Hematopoietic multipotent progenitor cell (in vitro differentiated cells): ENCODE results near the gene ARMC12. TPM values are rescaled to one million over a fixed set of nuclear protein-coding genes. Genes with fewer than 3 reads are reported as not detected.
"Not testable (repeated sequence)": the region's sequence is repeated elsewhere in the genome, so short reads cannot be mapped to it uniquely, and the experiment has no call there.

ENCODE experiments used
- DNase-seq, 3 donors: peaks; one replicate each; pipeline ENCODE4 v3.0.0-alpha.2; 2011 to 2015; ENCODE audit warnings: low read depth in 2 of 3, low spot score in 2 of 3
- total RNA-seq: library from RNA; depleted of rRNA; stranded (reverse); fragments of >200 nt; gene quantifications from one replicate; pipeline ENCODE4 v1.2.3, GENCODE V29; 2012

The ARMC12 gene
- 0.81 TPM for total RNA-seq

- DNase-seq = no peak
These were observed at the start of gene ARMC12 for GRCh38 chr6:35736982-35737412. TSS of gene ARMC12 (plus strand) at chr6:35737032. CDS start at chr6:35737109, 77 bp downstream.

- peak in 2 of 3 donors; percentile 36 to 38 for DNase-seq
These were observed 48.9 kb upstream of the ARMC12 start for GRCh38 chr6:35687658-35688604.

GRCh38 chr6:35688605-35689322, 48.1 kb upstream of the ARMC12 start, which contains the start of gene FKBP5:
TSS of gene FKBP5 (minus strand) at chr6:35688915. CDS start at chr6:35642824, 46,091 bp downstream.
- peak; percentile 58 to 92 (median 88) for DNase-seq

- DNase-seq = not testable (repeated sequence)
These were observed 46.8 kb upstream of the ARMC12 start for GRCh38 chr6:35690006-35690405.

GRCh38 chr6:35690484-35690883, 46.3 kb upstream of the ARMC12 start:
- DNase-seq = no peak

DNA sequence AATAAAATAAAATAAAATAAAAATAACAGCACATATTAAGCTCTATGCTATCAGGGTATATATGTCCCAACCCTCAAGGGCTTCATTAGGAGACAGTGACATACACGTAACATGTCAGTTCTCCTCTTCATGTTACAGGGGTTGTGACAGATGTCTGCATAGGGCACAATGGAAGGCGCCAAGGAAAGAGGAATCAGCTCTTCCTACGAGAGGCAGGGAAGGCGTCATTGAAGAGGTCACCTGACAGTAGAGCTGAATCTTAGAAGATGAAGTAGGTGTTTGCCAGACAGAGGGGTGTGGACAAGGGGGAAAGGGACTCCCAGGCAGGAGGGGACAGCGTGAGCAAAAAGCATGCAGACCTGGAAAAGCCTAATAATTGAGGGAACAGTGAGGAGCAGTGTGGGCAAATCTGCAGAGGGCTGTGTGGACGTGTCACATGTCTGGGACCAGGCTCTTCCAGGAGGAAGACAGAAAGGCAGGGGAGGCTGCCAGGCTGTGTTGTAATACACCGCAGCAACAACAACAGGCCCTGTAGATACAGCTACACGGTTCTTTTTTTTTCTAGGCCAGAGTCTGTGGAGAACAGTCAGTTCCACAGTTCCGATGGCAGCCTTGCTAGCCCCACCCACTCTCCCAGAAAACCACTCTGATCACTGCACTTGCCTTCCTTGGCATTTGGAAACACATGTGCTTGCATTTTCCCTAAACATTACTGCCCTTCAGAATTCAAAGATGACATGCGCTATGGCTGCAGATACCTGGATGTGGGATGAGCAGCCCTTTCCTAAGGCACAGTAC, 45.6 kb upstream of the ARMC12 start:
- DNase-seq = no peak

DNA sequence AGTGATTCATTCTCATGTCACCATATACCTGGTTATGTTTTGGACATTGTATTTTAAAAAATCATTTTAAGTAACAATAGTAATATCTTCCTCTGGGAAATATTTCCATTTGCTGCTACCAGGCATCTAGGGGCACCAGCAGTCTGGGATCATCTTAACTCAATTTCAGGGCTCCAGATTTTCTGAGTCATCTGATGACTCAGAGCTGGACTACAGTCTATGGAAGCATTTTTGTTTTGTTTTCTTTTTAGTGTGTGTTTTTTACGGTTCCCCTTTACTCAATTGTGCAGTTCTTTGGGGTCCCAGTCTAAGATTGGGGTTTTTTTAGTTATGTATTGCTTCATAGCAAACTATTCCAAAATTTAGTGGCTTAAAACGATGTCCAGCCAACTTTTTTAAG, 42.4 kb upstream of the ARMC12 start:
- no peak for DNase-seq

- DNase-seq = not testable (repeated sequence)
These were observed 38.4 kb upstream of the ARMC12 start for GRCh38 chr6:35698430-35698829.

DNA sequence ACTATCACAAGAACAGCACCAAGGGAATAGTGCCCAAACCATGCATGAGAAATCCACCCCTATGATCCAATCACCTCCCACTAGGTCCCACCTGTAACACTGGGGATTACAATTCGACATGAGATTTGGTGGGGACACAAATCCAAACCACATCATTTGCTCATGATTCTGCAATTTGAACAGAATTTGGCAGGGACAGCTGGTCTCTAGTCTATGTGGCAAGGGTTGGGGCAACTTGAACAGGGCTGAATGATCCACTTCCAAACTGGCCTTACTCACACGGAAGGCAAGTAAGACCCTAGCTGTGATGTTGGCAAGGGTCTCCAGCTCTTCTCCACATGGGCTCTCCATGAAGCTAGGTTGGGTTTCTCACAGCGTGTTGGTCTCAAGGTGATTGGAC, 38.0 kb upstream of the ARMC12 start:
- DNase-seq = no peak

DNA sequence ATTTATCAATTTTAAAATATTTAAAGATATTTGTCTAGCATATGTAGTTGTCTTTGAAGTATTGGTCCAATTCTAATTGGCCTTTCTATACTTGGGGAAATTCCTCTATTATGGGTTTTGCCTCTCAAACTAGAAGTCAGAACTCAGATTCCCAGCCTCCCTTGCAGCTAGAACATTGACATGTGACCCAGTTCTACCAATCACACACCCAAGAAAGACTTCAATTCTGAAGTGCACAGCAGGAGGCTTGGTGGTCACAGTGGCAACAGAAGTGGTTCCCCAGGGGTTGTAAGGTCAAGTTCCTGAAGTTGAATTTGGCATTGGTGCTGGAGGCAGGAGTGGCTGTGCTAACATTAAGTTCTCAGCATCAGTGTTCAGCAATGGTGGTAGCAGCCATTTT, 33.3 kb upstream of the ARMC12 start:
- DNase-seq = no peak

DNA sequence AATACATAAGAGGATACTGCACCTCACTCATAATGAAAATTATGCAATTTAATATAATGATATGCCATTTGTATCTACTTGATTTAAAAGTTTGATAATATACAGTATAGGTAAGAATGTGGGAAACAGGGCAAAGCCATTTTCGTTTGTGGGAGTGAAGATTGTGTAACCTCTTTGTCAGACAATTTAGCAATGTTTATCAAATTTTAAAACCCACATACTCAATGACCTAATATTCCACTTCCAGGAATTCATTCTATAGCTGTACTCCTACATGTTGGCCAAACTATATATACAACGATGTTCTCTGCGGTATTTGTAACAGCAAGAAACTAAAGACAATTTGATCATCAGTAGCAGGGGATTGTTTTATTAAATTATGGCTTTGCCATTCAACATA, 30.4 kb upstream of the ARMC12 start:
- no peak for DNase-seq

DNA sequence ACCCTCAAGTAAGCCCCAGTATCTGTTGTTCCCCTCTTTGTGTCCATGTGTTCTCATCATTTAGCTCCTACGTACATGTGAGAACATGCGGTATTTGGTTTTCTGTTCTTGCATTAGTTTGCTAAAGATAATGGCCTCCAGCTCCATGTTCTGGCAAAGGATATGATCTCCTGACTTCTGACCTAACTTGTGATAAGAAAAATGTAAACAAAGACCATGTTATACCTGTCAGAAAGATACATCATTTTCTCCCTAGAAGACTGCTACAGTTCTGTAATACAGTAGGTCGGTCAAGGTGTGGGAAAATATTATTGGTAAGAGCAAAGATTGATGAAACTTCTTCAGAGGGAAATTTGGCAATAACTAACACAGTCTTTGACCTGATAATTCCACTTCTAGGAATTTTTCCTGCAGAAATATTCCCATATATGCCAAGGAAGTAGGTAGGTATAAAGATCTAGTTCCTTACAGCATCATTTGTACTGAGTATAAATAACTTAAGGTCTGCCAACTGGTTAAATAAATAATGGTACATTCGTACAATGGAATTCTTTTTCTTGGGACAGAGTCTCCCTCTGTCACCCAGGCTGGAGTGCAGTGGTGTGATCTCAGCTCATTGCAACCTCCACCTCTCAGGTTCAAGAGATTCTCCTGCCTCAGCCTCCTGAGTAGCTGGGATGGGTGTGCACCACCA, 29.0 kb upstream of the ARMC12 start:
- DNase-seq = no peak

DNA sequence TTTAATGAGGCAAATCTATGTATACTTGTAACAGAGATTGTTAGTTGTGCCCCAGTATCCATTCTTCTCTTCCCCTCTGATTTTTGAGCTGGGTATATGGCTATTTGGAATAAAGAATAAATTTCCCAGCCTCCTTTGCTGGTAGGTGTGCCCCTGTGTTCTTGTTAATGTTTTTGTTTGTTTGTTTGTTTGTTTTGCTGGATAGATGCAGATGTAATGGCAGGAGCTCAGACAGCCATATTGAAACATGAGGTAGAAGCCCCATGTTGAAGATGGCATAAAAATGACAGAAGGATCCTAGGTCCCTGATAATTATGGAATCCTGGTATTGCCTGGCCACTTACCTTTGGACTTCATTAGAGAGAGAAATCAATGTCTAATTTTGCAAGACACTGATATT, 28.2 kb upstream of the ARMC12 start:
- no peak for DNase-seq

DNA sequence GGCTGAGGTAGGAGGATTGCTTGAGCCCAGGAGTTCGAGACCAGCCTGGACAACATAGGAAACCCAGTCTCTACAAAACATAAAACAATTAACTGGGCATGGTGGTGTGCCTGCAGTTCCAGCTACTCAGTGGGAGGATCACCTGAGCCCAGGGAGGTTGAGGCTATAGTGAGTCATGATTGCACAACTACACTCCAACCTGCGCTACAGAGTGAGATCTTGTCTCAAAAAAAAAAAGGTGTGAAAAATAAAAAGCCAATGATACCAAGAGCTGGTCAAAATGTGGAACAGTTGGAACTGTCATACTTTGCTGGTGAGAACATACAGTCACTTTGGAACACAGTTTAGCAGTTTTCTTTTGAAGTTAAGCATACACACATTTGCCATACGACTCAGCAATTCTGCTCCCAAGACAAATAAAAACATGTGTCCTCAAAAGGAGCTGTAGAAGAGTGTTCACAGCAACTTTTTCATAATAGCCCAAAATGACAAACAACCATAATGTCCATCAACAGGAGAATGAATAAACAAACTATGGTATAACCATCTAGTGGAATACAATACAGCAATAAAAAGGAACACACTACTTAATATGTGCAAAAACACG, 26.5 kb upstream of the ARMC12 start:
- DNase-seq = no peak

DNA sequence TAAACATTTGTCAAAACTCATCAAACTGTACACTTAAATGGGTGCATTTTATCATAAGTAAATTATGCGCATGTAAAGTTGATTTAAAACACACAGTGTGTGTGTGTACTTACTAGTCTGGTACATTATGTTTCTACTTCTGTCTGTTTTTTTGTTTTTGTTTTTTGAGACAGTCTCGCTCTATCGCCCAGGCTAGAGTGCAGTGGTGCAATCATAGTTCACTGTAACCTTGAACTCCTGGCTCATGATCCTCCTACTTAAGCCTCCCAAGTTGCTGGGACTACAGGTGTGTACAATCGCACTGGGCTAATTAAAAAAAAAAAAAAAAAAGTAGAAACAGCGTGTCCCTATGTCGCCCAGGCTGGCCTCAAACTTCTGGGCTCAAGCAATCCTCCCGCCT, 25.1 kb upstream of the ARMC12 start:
- no peak for DNase-seq

DNA sequence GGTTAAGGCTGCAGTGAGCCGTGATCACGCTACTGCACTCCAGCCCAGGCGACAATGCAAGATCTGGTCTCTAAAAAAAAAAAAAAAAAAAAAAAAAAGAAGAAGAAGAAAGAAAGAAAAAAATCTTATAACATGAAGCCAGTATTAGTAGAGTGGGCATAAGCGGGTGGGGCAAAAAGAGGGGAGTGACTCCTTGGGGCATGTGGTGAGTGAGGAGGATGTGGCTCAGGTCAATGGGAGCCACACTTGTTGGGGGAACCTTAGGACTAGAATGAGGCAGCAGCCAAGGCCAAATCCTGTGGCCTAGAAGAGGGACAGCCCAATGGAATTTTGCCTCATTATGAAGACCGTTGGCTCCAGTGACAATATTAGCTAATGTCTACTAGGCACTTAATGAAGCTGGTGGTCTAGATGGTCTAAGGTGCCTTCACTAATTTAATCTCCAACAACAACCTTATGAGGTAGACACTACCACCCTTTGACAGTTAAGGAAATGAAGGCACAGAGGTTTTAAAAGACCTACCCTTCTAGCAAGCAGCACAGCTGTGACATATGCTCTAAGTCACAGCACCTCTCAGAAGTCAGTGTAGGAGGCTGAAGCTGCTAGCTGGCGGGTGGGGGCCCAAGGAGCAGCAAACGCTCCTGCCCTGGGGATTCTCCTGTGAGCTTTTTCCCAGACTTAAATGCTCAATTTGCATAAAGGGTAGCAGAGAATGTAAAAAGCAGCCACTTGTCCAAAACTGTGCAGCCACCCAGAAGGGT, 23.6 kb upstream of the ARMC12 start:
- DNase-seq = peak in 1 of 3 donors; percentile 50

GRCh38 chr6:35716798-35717197, 20.0 kb upstream of the ARMC12 start:
- no peak for DNase-seq

GRCh38 chr6:35717449-35718374, 19.1 kb upstream of the ARMC12 start:
- DNase-seq = no peak
